ENCODE results near the gene NLRP6. TPM values are rescaled to one million over a fixed set of nuclear protein-coding genes. Genes with fewer than 3 reads are reported as not detected.

NLRP6 gene
- total RNA-seq, 1 experiment from 2014 or later, result not detected

- CTCF ChIA-PET, result no interaction called here
- Histone ChIP-seq H3K4me3 (ENCODE audit: low read depth, low read length, poor library complexity, severe bottlenecking) (no peak overlapping the region), H3K36me3 (ENCODE audit: insufficient read depth, low read length, poor library complexity, severe bottlenecking) (peaks cover 49% of the 10 kb centered on the region), H3K4me1 (ENCODE audit: insufficient read depth, low read length, poor library complexity, severe bottlenecking) (peaks cover 8% of the 10 kb centered on the region), H3K27ac (ENCODE audit: low read depth, low read length, poor library complexity, severe bottlenecking) (no peak overlapping the region), H3K27me3 (replicated peaks; ENCODE audit: insufficient read depth, low read depth, low read length, poor library complexity) (no peaks in the 10 kb centered on the region), H3K9me3 (ENCODE audit: low read depth, low read length, poor library complexity, severe bottlenecking) (no peaks in the 10 kb centered on the region)
- DNase-seq (ENCODE audit: low spot score), result no peak
- TF ChIP-seq EZH2 (IDR thresholded peaks at IDR 0.05; ENCODE audit: borderline replicate concordance, low read depth, low read length, poor library complexity, severe bottlenecking) (no peak), CTCF (conservative IDR thresholded peaks at IDR 0.05; ENCODE audit: low read depth, low read length) (no peak)
- intact Hi-C loops (cut with micrococcal nuclease; ENCODE audit: unreplicated experiment), result no loop called here
- POLR2A ChIA-PET (ENCODE audit: low non-redundant PET), result no interaction called here
- no TSS peak for BruUV-seq (replicated peaks)
Observed at GRCh38 chr11:241634-242033, 36.6 kb upstream of the NLRP6 start.

GRCh38 chr11:244376-244775 is 33.8 kb upstream of the NLRP6 start:
- ChIA-PET POLR2A (ENCODE audit: low non-redundant PET) (no interaction called here), CTCF (no interaction called here)
- Histone ChIP-seq H3K4me1 (ENCODE audit: insufficient read depth, low read length, poor library complexity, severe bottlenecking) (no peaks in the 10 kb centered on the region), H3K36me3 (ENCODE audit: insufficient read depth, low read length, poor library complexity, severe bottlenecking) (peaks cover 71% of the 10 kb centered on the region), H3K27ac (ENCODE audit: low read depth, low read length, poor library complexity, severe bottlenecking) (no peak overlapping the region), H3K27me3 (replicated peaks; ENCODE audit: insufficient read depth, low read depth, low read length, poor library complexity) (no peaks in the 10 kb centered on the region), H3K4me3 (ENCODE audit: low read depth, low read length, poor library complexity, severe bottlenecking) (no peak overlapping the region), H3K9me3 (ENCODE audit: low read depth, low read length, poor library complexity, severe bottlenecking) (no peaks in the 10 kb centered on the region)
- TF ChIP-seq CTCF (conservative IDR thresholded peaks at IDR 0.05; ENCODE audit: low read depth, low read length) (no peak), EZH2 (IDR thresholded peaks at IDR 0.05; ENCODE audit: borderline replicate concordance, low read depth, low read length, poor library complexity, severe bottlenecking) (no peak)
- intact Hi-C loops (cut with micrococcal nuclease; ENCODE audit: unreplicated experiment), result no loop called here
- DNase-seq (ENCODE audit: low spot score), result no peak
- BruUV-seq (replicated peaks), result no TSS peak

GRCh38 chr11:249062-249461 is 29.1 kb upstream of the NLRP6 start:
- peaks cover 78% of the 10 kb centered on the region for H3K36me3 ChIP-seq (ENCODE audit: insufficient read depth, low read length, poor library complexity, severe bottlenecking)
- no peak for DNase-seq (ENCODE audit: low spot score)
- no peak overlapping the region for H3K27ac ChIP-seq (ENCODE audit: low read depth, low read length, poor library complexity, severe bottlenecking)
- intact Hi-C loops (cut with micrococcal nuclease; ENCODE audit: unreplicated experiment), result no loop called here
- H3K4me1 ChIP-seq (ENCODE audit: insufficient read depth, low read length, poor library complexity, severe bottlenecking), result no peaks in the 10 kb centered on the region
- no peaks in the 10 kb centered on the region for H3K27me3 ChIP-seq (replicated peaks; ENCODE audit: insufficient read depth, low read depth, low read length, poor library complexity)
- TF ChIP-seq CTCF (conservative IDR thresholded peaks at IDR 0.05; ENCODE audit: low read depth, low read length), result no peak
- no peak for TF ChIP-seq EZH2 (IDR thresholded peaks at IDR 0.05; ENCODE audit: borderline replicate concordance, low read depth, low read length, poor library complexity, severe bottlenecking)
- ChIA-PET POLR2A (ENCODE audit: low non-redundant PET) (no interaction called here), CTCF (no interaction called here)
- no peaks in the 10 kb centered on the region for H3K9me3 ChIP-seq (ENCODE audit: low read depth, low read length, poor library complexity, severe bottlenecking)
- H3K4me3 ChIP-seq (ENCODE audit: low read depth, low read length, poor library complexity, severe bottlenecking), result no peak overlapping the region
- no TSS peak for BruUV-seq (replicated peaks)

All from A673 (cell line).